GM18870 (cell line): Measurements from ENCODE around the gene CDH4.

Source experiments
- ATAC-seq: cut with Tn5 transposase; IDR thresholded peaks from one replicate; pipeline ENCODE4 v1.9.1; 2021; ENCODE audit warnings: moderate library complexity; ENCODE audit not compliant: unreplicated experiment

Gene CDH4

DNA sequence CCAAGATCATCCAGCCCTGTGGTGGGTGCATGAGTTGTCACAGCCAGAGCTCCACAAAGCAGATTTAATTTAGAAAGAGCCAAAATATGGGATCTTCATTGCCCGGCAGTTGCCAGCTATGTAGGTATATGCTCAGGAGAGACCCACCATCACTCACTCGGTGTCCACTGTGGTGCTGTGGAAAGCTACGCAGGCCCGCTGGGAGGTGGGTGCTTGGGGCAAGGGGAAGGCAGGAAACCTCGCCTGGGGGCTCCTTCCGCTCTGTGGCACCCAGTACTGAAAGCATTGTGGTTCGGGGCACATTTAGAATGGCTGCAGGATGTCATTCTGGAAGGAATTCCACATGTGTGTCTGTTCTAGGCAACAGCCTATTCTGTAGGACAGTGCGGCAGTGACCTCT lies 553.7 kb downstream of the CDH4 start:
- no peak for ATAC-seq

DNA sequence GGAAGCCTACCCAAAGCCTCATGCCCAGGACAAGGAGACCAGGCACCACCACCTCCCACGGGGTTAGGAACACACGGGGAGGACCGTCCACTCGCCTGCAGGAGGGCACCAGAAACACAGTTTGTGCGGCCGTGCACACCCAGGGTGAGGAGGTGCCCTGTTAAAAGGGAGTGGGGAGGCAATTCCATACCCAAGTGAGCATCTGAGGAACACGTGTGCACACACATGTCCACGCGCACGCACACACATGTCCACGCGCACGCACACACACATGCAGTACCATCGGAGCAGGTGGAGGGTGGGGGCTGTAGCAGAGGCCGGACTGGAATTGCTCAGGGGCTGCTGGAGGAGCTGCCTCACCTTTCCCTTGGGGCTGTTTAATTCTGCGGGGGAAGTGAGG lies 554.3 kb downstream of the CDH4 start:
- ATAC-seq, result no peak

GRCh38 chr20:61806995-61807394 lies 554.9 kb downstream of the CDH4 start:
- ATAC-seq, result no peak

DNA sequence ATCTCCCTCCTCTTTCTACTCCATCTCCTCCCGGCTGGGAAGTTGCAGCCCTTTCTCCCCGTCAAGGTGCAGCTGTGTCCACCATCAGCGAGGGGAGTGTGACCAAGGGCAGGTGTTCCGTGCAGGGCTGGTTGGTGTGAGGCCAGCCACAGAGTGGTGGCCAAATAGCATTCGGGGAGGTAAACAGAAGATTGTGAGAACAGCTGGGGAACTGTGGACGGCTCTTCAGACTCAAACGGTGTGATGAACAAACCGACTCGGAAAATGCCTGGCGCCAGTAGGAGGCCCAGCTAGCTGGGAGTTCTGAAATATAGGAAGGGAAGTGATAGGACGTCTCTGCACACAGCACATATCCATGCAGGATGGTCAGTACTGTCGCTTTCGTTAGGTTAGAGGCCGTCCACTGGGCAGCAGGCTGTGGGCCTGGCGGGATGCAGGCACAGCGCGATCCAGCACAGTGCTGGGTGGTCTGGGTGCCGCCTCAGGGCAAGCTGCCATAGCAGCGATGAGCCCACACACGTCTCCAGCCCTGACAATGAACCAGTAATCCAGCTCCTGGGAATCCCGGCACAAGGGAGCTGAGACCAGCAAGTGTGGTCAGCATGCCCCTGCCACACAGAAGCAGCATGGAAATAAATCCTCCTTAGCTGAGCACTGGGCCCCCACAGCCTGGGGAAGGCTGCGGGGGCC lies 555.6 kb downstream of the CDH4 start:
- ATAC-seq, result no peak

GRCh38 chr20:61808447-61808846 lies 556.4 kb downstream of the CDH4 start:
- no peak for ATAC-seq

DNA sequence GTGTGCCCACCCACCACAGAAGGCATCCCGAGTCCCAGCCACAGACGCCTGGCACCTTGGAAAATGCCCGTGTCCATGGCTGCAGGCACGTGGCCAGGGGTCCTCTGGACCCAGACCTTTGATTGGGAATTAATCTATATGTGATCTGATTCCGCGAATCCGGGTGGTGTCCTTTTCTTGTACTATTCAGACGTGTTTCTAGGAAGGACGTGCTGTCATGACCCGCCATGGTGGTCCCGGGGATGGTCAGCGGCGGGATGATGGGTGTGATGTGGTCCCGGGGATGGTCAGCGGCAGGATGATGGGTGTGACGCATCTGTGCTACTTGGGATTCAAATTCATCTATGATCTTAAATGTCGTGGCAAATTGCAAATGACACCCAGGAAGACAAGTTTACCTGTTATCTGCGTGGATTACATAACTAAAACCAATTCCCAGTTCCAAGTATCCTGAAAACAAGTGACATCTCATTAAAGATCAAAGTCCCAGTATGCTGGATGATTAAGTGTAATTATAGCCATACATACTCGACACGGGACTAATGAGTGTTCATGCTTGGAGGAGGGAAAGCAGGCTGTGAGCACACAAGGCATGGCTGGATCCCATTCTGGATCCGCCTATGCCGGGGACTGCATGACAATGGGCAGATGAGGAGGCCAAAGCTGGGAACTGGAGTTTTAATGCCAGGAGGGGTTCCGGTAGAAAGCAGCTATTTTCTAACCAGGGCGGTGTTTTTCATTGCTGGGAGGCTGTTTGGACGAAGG lies 557.1 kb downstream of the CDH4 start:
- ATAC-seq, result no peak

- no peak for ATAC-seq
Measured at GRCh38 chr20:61810066-61810737, 558.1 kb downstream of the CDH4 start.

DNA sequence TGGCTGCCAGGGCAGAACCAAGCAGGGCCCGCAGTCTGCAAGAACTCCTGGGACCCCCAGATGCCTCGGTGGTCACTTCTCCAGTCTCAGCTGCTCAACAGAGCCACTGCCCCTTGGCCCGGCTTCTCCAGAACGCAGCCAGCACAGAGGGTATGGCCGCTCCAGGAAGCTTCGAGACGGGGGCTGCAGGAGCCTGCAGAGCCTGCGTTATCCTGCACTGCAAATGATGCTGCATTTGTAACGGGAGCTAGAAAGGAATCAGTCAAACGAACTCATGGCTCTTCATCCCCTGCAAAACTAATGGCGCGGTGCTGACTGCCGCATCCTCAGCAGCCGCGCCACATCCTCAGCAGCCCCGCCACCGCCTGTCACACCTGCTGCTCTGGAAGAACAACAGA lies 558.7 kb downstream of the CDH4 start:
- no peak for ATAC-seq

GRCh38 chr20:61811166-61811565 lies 559.1 kb downstream of the CDH4 start:
- no peak for ATAC-seq

DNA sequence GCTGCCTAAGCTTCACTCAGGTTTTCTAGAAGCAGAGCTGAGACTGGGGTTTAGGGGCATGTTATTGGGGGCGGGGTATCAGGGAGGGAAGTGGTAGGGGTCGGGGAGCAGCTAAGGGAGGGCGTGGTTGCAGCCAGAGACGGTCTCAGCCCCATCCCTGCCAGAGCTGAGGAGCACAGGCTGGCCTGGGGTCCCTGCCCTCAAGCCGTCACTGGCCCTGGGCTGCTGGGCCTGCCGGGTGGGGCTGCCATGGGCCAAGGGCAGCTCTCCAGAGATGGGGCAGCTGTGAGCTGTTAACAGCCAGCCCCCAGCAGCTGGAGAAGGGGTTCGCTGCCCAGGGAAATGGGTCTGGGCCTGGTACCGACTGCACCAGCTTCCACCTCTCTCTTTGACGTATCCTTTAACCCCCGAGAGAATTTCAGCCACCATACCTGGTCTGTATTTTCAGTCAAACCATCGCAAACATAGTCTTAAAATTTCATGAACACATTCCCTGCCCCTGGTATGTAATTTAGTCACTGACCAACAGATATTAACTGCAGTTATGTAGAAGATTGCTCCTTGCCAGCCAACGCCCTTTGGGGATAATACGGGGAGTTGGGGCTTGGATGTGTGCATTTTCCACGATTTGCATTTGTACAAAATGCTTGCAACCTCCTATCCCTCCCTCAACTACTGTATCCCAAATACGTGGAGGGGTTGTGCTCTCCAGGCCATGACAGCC lies 560.2 kb downstream of the CDH4 start:
- ATAC-seq, result no peak

DNA sequence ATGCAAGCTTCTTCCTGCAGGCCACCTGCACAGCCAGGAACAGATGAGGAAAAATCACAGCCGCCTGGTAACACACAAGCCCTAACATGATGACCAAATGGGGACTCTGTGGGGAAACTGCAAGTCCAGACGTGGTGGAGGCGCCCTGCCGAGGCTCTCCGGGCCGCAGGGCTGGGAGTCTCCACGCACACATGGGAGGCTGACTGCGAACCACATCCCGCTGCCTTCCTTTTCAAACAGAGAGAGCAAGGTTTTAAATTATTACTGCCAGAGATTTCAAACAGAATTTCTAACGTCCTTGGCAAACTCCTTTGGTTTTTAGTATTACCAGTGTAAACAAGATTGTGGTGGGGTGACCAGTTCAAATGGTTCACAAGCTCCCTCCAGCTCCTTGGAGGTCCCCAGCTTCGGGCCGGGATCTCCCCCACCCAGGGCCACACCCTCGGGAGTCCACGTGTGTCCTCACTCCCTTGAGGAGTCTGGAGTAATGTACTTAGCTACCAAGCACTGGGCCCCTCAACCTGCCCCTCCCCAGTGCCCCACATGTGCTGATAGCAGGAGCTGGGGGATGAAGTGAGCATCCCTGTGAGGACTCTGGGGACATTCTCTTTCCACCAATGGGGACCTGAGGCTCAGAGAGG lies 560.9 kb downstream of the CDH4 start:
- no peak for ATAC-seq

- ATAC-seq, result no peak
Measured at GRCh38 chr20:61813791-61814190, 561.7 kb downstream of the CDH4 start.

DNA sequence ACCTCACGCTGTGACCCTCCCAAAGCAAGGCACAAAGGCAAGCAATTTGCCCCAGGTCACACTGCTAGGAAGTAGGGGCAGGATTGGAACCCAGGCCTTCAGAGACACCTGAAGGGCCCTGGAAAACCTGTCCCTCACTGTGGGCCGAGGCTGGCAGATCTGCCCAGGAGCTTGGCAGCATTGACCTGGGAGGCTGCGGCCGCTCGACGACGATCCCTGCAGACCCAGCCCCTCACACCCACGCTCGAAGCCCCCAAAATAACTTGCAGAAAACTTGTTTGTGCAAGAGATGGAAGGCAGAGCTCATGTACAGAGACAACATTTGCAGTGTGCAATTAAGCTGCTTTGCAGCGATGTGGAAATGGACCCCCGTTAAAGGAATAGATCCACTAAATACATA lies 562.2 kb downstream of the CDH4 start:
- ATAC-seq, result no peak

GRCh38 chr20:61814726-61815125 lies 562.7 kb downstream of the CDH4 start:
- no peak for ATAC-seq

DNA sequence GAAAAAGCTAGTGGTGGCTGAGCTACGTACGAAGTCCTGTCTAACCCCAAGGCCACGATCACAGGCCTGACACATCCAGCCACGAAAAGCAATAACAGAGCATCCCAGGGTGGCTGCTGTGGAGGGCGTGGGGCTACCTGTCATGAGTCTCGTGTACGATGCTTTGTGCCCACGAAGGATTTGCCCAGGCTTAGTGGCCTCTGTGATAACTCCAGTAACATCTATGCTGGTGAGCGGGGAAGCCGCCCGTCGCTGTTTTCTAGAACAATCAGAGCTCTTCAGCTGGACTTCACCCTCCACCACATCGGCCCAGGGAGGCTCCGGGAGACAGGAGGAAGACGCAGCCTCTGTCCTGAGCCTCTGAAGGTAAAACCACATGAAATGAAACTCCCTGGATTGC lies 563.1 kb downstream of the CDH4 start:
- no peak for ATAC-seq

GRCh38 chr20:61815678-61816077 lies 563.6 kb downstream of the CDH4 start:
- ATAC-seq, result no peak

DNA sequence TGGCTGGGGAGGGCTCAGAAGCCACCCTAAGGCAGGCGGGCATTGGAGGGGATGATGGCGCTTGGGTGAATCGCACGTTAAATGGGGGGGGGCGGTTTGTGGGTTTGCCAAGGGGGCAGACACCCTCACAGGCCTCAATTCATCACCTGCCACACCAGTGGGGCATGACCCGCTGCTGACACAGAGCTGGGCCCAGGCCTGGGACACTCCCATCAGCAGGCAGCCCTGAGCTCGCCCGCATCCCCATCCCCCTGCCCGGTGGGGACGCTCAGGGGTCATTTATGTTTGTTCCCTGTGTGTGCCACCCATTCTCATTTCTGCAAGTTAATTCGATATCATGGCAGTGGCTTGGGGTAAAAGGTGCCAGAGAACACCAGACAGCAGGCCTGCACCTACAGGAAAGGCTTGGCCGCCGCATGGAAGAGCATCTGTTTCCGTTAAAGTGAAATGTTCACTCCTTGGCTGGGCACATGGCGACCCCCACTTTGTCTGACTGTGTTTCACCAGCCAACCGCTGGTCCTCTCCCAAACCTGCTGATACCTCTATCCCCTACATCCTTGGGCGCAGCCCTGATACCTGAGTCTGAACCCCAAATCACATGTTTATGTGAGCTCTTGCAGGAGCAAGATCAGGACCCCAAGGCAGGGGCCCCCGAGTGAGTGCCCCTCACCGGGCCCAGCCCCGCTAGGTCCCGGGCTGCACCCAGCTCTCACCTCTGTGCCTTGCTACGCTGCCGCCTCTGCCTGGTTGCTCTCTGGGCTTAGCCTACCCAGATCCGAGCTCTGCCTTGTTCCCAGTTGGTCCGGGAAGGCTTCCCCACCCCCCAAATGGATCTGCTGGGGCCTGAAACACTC lies 564.8 kb downstream of the CDH4 start:
- no peak for ATAC-seq

- no peak for ATAC-seq
Measured at GRCh38 chr20:61817575-61817974, 565.5 kb downstream of the CDH4 start.

- ATAC-seq, result no peak
Measured at GRCh38 chr20:61818746-61819573, 566.9 kb downstream of the CDH4 start.
